ENCODE data around the gene OSBPL3.

- TF ChIP-seq POLR2A (IDR thresholded peaks at IDR 0.05): no peak
- TF ChIP-seq, protein P1, sequence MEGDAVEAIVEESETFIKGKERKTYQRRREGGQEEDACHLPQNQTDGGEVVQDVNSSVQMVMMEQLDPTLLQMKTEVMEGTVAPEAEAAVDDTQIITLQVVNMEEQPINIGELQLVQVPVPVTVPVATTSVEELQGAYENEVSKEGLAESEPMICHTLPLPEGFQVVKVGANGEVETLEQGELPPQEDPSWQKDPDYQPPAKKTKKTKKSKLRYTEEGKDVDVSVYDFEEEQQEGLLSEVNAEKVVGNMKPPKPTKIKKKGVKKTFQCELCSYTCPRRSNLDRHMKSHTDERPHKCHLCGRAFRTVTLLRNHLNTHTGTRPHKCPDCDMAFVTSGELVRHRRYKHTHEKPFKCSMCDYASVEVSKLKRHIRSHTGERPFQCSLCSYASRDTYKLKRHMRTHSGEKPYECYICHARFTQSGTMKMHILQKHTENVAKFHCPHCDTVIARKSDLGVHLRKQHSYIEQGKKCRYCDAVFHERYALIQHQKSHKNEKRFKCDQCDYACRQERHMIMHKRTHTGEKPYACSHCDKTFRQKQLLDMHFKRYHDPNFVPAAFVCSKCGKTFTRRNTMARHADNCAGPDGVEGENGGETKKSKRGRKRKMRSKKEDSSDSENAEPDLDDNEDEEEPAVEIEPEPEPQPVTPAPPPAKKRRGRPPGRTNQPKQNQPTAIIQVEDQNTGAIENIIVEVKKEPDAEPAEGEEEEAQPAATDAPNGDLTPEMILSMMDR (IDR thresholded peaks at IDR 0.05 in 8 of 11, conservative IDR thresholded peaks at IDR 0.05 in 3 of 11): no peak
Observed at GRCh38 chr7:24793982-24794648, 185.9 kb downstream of the OSBPL3 start.
